Liver (tissue), 9 donors: ENCODE data around the gene KIAA0513. TPM values are rescaled to one million over a fixed set of nuclear protein-coding genes. Genes with fewer than 3 reads are reported as not detected.

Experiments used
- DNase-seq: peaks from one replicate; pipeline ENCODE4 v3.0.0-alpha.2; 2017; ENCODE audit warnings: low spot score
- H3K27ac ChIP-seq, 2 donors: one replicate each; pipeline ENCODE4 v1.7.0; 2013; ENCODE audit warnings: inconsistent platforms in 2 of 2, low read length in 2 of 2, control low read depth in 1 of 2, low read depth in 1 of 2, mild to moderate bottlenecking in 1 of 2
- H3K27me3 ChIP-seq, 4 donors: one replicate each; pipeline versions ENCODE4 v1.6.1 to v1.7.0; 2013; ENCODE audit warnings: low read length in 3 of 4, inconsistent platforms in 1 of 4, mild to moderate bottlenecking in 1 of 4, moderate library complexity in 1 of 4; ENCODE audit not compliant: control insufficient read depth in 4 of 4, insufficient read depth in 4 of 4
- H3K36me3 ChIP-seq, 4 donors: one replicate each; pipeline versions ENCODE4 v1.6.1 to v1.7.0; 2013; ENCODE audit warnings: low read length in 3 of 4, mild to moderate bottlenecking in 3 of 4, low read depth in 1 of 4, moderate library complexity in 1 of 4; ENCODE audit not compliant: control insufficient read depth in 4 of 4, insufficient read depth in 3 of 4
- H3K4me1 ChIP-seq, 4 donors: one replicate each; pipeline versions ENCODE4 v1.6.1 to v1.7.0; 2013; ENCODE audit warnings: low read length in 3 of 4, mild to moderate bottlenecking in 3 of 4, moderate library complexity in 1 of 4; ENCODE audit not compliant: control insufficient read depth in 4 of 4, insufficient read depth in 4 of 4
- H3K4me3 ChIP-seq, 3 donors: one replicate each; pipeline versions ENCODE4 v1.6.1 to v1.7.0; 2013; ENCODE audit warnings: low read length in 3 of 3, control low read depth in 1 of 3, low read depth in 1 of 3, mild to moderate bottlenecking in 1 of 3
- H3K9ac ChIP-seq, 2 donors: one replicate each; pipeline ENCODE4 v1.7.0; 2013; ENCODE audit warnings: low read length in 2 of 2, mild to moderate bottlenecking in 2 of 2, moderate library complexity in 2 of 2, control low read depth in 1 of 2, low read depth in 1 of 2
- H3K9me3 ChIP-seq, 4 donors: one replicate each; pipeline versions ENCODE4 v1.6.1 to v1.7.0; 2013; ENCODE audit warnings: low read length in 3 of 4; ENCODE audit not compliant: control insufficient read depth in 4 of 4
- EGR1 ChIP-seq, 2 donors: IDR thresholded peaks; 2 replicates each; pipeline ENCODE4 v1.6.1; 2016 to 2018; ENCODE audit warnings: antibody characterized with exemption in 2 of 2, low read depth in 2 of 2
- FOXA1 ChIP-seq: IDR thresholded peaks from 2 replicates; pipeline ENCODE4 v1.6.1; 2016; ENCODE audit warnings: antibody characterized with exemption
- GABPA ChIP-seq, 2 donors: IDR thresholded peaks in 1 of 2; conservative IDR thresholded peaks in 1 of 2; 2 replicates each; pipeline ENCODE4 v1.6.1; 2016; ENCODE audit warnings: antibody characterized with exemption in 2 of 2, mild to moderate bottlenecking in 1 of 2, moderate library complexity in 1 of 2
- HNF4A ChIP-seq, 2 donors: conservative IDR thresholded peaks; 2 replicates each; pipeline ENCODE4 v1.6.1; 2016; ENCODE audit warnings: antibody characterized with exemption in 2 of 2, mild to moderate bottlenecking in 2 of 2
- HNF4G ChIP-seq: IDR thresholded peaks from 2 replicates; pipeline ENCODE4 v1.6.1; 2016; ENCODE audit warnings: antibody characterized with exemption
- JUND ChIP-seq, 2 donors: IDR thresholded peaks; 2 replicates each; pipeline ENCODE4 v1.6.1; 2016; ENCODE audit warnings: antibody characterized with exemption in 2 of 2
- NR2F2 ChIP-seq: IDR thresholded peaks from 2 replicates; pipeline ENCODE4 v1.6.1; 2016; ENCODE audit warnings: antibody characterized with exemption
- RAD21 ChIP-seq, 2 donors: IDR thresholded peaks; 2 replicates each; pipeline ENCODE4 v1.6.1; 2016; ENCODE audit warnings: antibody characterized with exemption in 2 of 2, mild to moderate bottlenecking in 2 of 2
- RXRA ChIP-seq, 2 donors: IDR thresholded peaks; 2 replicates each; pipeline ENCODE4 v1.6.1; 2017 to 2018; ENCODE audit warnings: antibody characterized with exemption in 2 of 2, mild to moderate bottlenecking in 1 of 2
- SP1 ChIP-seq: IDR thresholded peaks from 2 replicates; pipeline ENCODE4 v1.6.1; 2018; ENCODE audit warnings: antibody characterized with exemption, mild to moderate bottlenecking
- TAF1 ChIP-seq: conservative IDR thresholded peaks from 2 replicates; pipeline ENCODE4 v1.6.1; 2016; ENCODE audit warnings: antibody characterized with exemption, mild to moderate bottlenecking
- YY1 ChIP-seq: IDR thresholded peaks from 2 replicates; pipeline ENCODE4 v1.6.1; 2016; ENCODE audit warnings: antibody characterized with exemption, mild to moderate bottlenecking
- WGBS: extraction: QIAGEN DNeasy Blood & Tissue Kit; methylation state at CpG from one replicate; pipeline ENCODE4 v1.1.7; 2013; 5-methylcytosine and 5-hydroxymethylcytosine counted together
- polyA plus RNA-seq, 2 donors: library from polyadenylated mRNA; stranded (reverse) in 1 of 2; unstranded in 1 of 2; fragments of 200-250 nt in 1 of 2; fragments of >200 nt in 1 of 2; fragmentation: Nextera tagmentation in 1 of 2; extraction: Ambion mirVana in 1 of 2; gene quantifications; one replicate each; pipeline versions ENCODE4 v1.2.1 to v1.2.3, GENCODE V29; 2013 to 2015
- total RNA-seq, 2 donors: library from RNA; depleted of rRNA; stranded (reverse); fragments of >200 nt; gene quantifications; one replicate each; pipeline ENCODE4 v1.2.3, GENCODE V29; 2014
- TF ChIP-seq, protein P1 (sequence below): IDR thresholded peaks from 2 replicates; pipeline ENCODE4 v1.6.1; 2016; ENCODE audit warnings: antibody characterized with exemption
- TF ChIP-seq, protein P2 (sequence below): fragments of 150-350 bp; IDR thresholded peaks from 2 replicates; pipeline ENCODE4 v1.5.1; 2017; ENCODE audit warnings: improper control_type of control experiment, low read depth, low read length; ENCODE audit not compliant: missing input control
- TF ChIP-seq, protein P3 (sequence below): IDR thresholded peaks from 2 replicates; pipeline ENCODE4 v1.6.1; 2016; ENCODE audit warnings: antibody characterized with exemption
- donor health status: healthy.
- donor health status: healthy.
- donor health status: healthy.
- donor health status: healthy.
- donor health status: healthy.

The KIAA0513 gene
- total and polyA plus RNA-seq, 4 donors = 1.5 to 5.9 (median 2.9) TPM

DNA sequence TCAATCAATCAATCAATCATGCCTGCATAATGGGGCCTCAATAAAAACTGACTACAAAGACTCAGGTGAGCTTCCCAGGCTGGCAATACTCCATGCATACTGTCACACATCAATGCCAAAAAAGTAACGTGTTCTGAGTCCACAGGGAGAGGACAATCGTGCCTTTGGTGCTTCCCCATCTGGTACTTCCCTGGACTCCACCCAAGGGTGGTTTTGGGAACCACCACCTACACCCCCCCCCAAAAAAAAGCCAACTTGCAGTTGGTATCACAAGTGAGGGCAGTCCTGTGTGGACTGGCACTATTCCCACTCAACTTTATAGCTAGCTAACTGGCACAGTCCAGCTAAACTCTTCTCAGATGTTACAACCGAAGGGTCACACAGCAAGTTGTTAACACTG lies 19.3 kb upstream of the KIAA0513 start (continued):
- TF ChIP-seq, protein P1, sequence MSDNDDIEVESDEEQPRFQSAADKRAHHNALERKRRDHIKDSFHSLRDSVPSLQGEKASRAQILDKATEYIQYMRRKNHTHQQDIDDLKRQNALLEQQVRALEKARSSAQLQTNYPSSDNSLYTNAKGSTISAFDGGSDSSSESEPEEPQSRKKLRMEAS = no peak

DNA sequence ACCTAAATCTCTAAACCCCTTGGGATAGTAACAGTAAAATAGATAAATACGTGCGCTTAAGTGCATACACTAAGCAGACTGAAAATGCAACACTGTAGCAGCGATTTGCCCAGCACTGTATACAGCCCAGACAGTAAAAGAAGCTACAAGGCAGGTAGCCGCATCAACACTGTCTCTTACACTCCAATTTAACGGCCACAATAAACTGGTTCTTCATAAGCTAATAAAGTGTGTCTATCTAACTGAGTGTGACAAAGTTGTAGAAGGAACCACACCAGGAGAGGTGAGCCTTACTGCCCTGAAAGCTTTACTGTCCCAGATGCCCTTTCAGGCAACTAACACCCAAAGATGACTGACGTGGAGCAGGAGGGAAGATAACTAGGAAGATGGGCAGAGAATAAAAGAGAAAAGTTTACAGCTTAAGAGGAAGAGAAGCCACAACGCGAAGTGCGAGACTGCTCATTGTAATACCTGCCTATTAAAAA lies 17.1 kb upstream of the KIAA0513 start:
- peaks cover 0 to 29% (median 14%) of the 10 kb centered on the region in 4 donors for H3K4me1 ChIP-seq

DNA sequence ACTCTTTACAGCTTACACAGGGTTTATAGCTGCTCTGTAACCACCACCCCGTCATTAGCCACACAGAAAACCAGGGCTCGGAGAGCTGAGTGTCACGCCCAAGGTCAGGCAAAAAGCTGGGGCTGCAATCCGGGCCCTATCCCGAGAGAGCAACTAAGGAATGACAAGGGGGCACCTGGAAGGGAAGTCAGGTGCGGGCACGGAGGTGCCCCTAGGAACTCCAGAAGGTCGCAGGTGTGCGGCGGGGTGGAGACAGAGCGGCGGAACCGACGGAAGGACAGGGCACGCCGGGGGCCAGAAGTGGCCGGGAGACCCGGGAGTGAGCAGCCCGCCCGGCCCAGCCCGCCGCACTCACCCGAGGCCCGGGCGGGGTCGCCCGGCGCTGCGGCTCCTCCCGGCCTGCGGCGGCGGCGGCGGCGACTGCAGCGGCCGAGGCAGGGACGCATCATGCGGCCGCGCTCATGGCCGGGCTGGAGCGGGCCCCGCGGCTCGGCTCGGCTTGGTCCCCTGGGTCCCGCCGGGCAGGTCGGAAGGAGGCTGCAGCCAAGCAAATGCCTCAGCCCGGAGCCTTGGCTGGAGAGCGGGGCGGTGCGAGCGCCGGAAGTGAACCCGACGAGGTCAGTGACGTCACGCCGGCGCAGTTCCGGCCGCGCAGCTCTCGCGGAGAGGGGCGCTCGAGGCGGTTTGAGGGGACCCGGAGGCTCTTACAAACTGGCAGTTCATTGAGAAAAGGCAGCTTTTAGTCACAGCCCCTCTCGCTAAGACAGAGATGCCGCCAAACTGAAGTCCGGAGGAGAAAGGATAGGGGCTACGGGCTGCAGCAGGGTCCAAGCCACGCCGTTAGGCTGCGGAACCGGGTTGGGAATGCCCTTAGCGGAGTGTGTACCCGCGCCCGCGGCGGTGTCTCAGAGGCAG lies 16.4 kb upstream of the KIAA0513 start, which contains the start of gene ZDHHC7:
Gene ZDHHC7 (minus strand): TSS at position 605 of the 915 bp plus-strand sequence. CDS start 20,917 bp downstream, outside the sequence.
- under 1% methylated on average over 86 of the region's 86 CpGs for WGBS
- H3K4me1 ChIP-seq = peaks cover 0 to 25% (median 14%) of the 10 kb centered on the region in 4 donors
- TF ChIP-seq, protein P2, sequence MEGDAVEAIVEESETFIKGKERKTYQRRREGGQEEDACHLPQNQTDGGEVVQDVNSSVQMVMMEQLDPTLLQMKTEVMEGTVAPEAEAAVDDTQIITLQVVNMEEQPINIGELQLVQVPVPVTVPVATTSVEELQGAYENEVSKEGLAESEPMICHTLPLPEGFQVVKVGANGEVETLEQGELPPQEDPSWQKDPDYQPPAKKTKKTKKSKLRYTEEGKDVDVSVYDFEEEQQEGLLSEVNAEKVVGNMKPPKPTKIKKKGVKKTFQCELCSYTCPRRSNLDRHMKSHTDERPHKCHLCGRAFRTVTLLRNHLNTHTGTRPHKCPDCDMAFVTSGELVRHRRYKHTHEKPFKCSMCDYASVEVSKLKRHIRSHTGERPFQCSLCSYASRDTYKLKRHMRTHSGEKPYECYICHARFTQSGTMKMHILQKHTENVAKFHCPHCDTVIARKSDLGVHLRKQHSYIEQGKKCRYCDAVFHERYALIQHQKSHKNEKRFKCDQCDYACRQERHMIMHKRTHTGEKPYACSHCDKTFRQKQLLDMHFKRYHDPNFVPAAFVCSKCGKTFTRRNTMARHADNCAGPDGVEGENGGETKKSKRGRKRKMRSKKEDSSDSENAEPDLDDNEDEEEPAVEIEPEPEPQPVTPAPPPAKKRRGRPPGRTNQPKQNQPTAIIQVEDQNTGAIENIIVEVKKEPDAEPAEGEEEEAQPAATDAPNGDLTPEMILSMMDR = no peak
- TF ChIP-seq NR2F2 = peak; percentile 65
- no peak for TF ChIP-seq HNF4G
- peak; percentile 38 for TF ChIP-seq SP1
- TF ChIP-seq, protein P1 = peak; percentile 22
- TF ChIP-seq, protein P3, sequence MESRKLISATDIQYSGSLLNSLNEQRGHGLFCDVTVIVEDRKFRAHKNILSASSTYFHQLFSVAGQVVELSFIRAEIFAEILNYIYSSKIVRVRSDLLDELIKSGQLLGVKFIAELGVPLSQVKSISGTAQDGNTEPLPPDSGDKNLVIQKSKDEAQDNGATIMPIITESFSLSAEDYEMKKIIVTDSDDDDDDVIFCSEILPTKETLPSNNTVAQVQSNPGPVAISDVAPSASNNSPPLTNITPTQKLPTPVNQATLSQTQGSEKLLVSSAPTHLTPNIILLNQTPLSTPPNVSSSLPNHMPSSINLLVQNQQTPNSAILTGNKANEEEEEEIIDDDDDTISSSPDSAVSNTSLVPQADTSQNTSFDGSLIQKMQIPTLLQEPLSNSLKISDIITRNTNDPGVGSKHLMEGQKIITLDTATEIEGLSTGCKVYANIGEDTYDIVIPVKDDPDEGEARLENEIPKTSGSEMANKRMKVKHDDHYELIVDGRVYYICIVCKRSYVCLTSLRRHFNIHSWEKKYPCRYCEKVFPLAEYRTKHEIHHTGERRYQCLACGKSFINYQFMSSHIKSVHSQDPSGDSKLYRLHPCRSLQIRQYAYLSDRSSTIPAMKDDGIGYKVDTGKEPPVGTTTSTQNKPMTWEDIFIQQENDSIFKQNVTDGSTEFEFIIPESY = no peak
- no peak for TF ChIP-seq JUND (IDR thresholded peaks at IDR 0.05)
- peak; percentile 80 to 94 for TF ChIP-seq GABPA (IDR thresholded peaks at IDR 0.05 in 1 of 2, conservative IDR thresholded peaks at IDR 0.05 in 1 of 2)
- TF ChIP-seq RXRA (IDR thresholded peaks at IDR 0.05) = peak; percentile 36 to 43
- peak; percentile 77 for TF ChIP-seq YY1
- TF ChIP-seq TAF1 = no peak
- TF ChIP-seq HNF4A (conservative IDR thresholded peaks at IDR 0.05) = peak in 1 of 2 donors; percentile 5
- no peak for TF ChIP-seq EGR1 (IDR thresholded peaks at IDR 0.05; ENCODE audit: low read depth in 2 of 2)
- peak in 1 of 2 donors; percentile 27 for TF ChIP-seq RAD21 (IDR thresholded peaks at IDR 0.05)

More for the DNA sequence above, 17.1 kb upstream of the KIAA0513 start:
- Histone ChIP-seq H3K9me3 (no peaks in the 10 kb centered on the region), H3K27ac (peak overlapping the region; percentile 93 to 95), H3K27me3 (no peaks in the 10 kb centered on the region), H3K4me3 (peak overlapping the region; percentile 80 to 90 (median 89)), H3K36me3 (no peaks in the 10 kb centered on the region), H3K9ac (peak overlapping the region; percentile 90 to 96)
- TF ChIP-seq FOXA1 (no peak), SP1 (no peak), TAF1 (no peak), HNF4A (conservative IDR thresholded peaks at IDR 0.05) (no peak), NR2F2 (no peak), RXRA (IDR thresholded peaks at IDR 0.05) (no peak), YY1 (no peak)
- TF ChIP-seq, protein P3 = no peak
- TF ChIP-seq, protein P1 = no peak
- 23% methylated on average over 9 of the region's 9 CpGs for WGBS
- no peak for DNase-seq

More for the DNA sequence above, 16.4 kb upstream of the KIAA0513 start, which contains the start of gene ZDHHC7:
- H3K36me3 ChIP-seq = no peaks in the 10 kb centered on the region
- peak; percentile 88 for DNase-seq
- peak within 1 kb of the TSS; percentile 93 to 95 for H3K27ac ChIP-seq
- H3K9me3 ChIP-seq = no peaks in the 10 kb centered on the region
- H3K4me3 ChIP-seq = peak within 1 kb of the TSS; percentile 80 to 90 (median 89)
- H3K27me3 ChIP-seq = no peaks in the 10 kb centered on the region
- peak within 1 kb of the TSS; percentile 90 to 96 for H3K9ac ChIP-seq
